Mesodermal cell (in vitro differentiated cells): ENCODE results near the gene SEMA4B.

Experiments used
- H3K27ac ChIP-seq: 2 replicates; pipeline ENCODE4 v1.7.0; 2013; ENCODE audit warnings: mild to moderate bottlenecking, low read depth, low read length, moderate library complexity; ENCODE audit not compliant: severe bottlenecking
- H3K36me3 ChIP-seq: 2 replicates; pipeline ENCODE4 v1.7.1; 2013; ENCODE audit warnings: mild to moderate bottlenecking, low read length, moderate library complexity; ENCODE audit not compliant: control insufficient read depth, insufficient read depth
- H3K4me1 ChIP-seq: one replicate; pipeline ENCODE4 v1.7.1; 2013; ENCODE audit warnings: mild to moderate bottlenecking, low read length; ENCODE audit not compliant: insufficient read depth, control insufficient read depth, poor library complexity, severe bottlenecking
- H3K4me3 ChIP-seq: 2 replicates; pipeline ENCODE4 v1.7.0; 2013; ENCODE audit warnings: low read length, control low read depth, mild to moderate bottlenecking; ENCODE audit not compliant: insufficient read depth, poor library complexity, severe bottlenecking; ENCODE audit errors: extremely low read depth
- H3K9me3 ChIP-seq: 2 replicates; pipeline ENCODE4 v1.7.1; 2013; ENCODE audit warnings: mild to moderate bottlenecking, low read length, moderate library complexity; ENCODE audit not compliant: control insufficient read depth
- WGBS, 2 experiments: methylation state at CpG; one replicate each; pipeline ENCODE4 v1.1.5; 2013; ENCODE audit warnings: missing lambda C conversion rate in 2 of 2; ENCODE audit not compliant: insufficient coverage in 2 of 2; 5-methylcytosine and 5-hydroxymethylcytosine counted together

The SEMA4B gene

GRCh38 chr15:90192961-90193786 is 8.0 kb upstream of the SEMA4B start:
- 94 to 95% methylated on average over 16 of the region's 16 CpGs for WGBS, 2 experiments
- no peaks in the 10 kb centered on the region for H3K36me3 ChIP-seq
- no peak overlapping the region for H3K4me3 ChIP-seq
- H3K9me3 ChIP-seq = no peaks in the 10 kb centered on the region
- no peaks in the 10 kb centered on the region for H3K4me1 ChIP-seq
- no peak overlapping the region for H3K27ac ChIP-seq

GRCh38 chr15:90194655-90195054 is 6.5 kb upstream of the SEMA4B start:
- H3K4me3 ChIP-seq = no peak overlapping the region
- H3K36me3 ChIP-seq = no peaks in the 10 kb centered on the region
- H3K4me1 ChIP-seq = no peaks in the 10 kb centered on the region
- H3K27ac ChIP-seq = no peak overlapping the region
- WGBS, 2 experiments = 83 to 100% methylated on average over 1 of the region's 2 CpGs
- H3K9me3 ChIP-seq = no peaks in the 10 kb centered on the region

- peak overlapping the region; percentile 86 for H3K4me3 ChIP-seq
- 10 to 17% methylated on average over 10 to 16 of the region's 24 CpGs for WGBS, 2 experiments
- H3K27ac ChIP-seq = peak overlapping the region; percentile 57
- no peaks in the 10 kb centered on the region for H3K9me3 ChIP-seq
- peaks cover 4% of the 10 kb centered on the region for H3K4me1 ChIP-seq
- peaks cover 9% of the 10 kb centered on the region for H3K36me3 ChIP-seq
Measured at GRCh38 chr15:90200534-90201129, 498 bp upstream of the SEMA4B start.

GRCh38 chr15:90201944-90202375 is 830 bp downstream of the SEMA4B start:
- WGBS, 2 experiments = 0% methylated on average over 16 to 22 of the region's 25 CpGs
- no peaks in the 10 kb centered on the region for H3K9me3 ChIP-seq
- peaks cover 13% of the 10 kb centered on the region for H3K36me3 ChIP-seq
- H3K4me1 ChIP-seq = peaks cover 4% of the 10 kb centered on the region
- no peak overlapping the region for H3K27ac ChIP-seq
- H3K4me3 ChIP-seq = peak overlapping the region; percentile 86

DNA sequence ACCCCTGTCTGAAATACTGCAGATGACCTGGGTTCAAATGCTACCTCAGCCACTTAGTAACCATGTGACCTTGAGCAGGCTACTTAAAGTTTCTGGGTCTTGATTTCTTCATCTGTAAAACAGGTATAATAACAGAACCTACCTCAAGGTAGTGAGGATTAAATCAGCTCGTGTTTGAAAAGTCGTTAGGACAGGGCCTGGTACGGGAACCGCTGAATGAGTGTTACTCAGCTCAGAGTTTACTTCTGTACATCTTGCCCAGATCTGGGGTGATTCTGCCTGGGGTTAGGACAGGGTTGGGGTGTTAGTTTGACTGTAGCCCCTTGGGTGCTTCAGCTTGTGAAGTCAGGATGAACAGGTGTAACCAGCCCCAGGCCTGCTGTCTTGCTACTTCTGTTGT is 1.8 kb downstream of the SEMA4B start:
- Histone ChIP-seq H3K4me3 (no peak overlapping the region), H3K27ac (no peak overlapping the region), H3K9me3 (no peaks in the 10 kb centered on the region), H3K36me3 (peaks cover 19% of the 10 kb centered on the region), H3K4me1 (peaks cover 4% of the 10 kb centered on the region)
- WGBS, 2 experiments = 93 to 96% methylated on average over 4 of the region's 4 CpGs

DNA sequence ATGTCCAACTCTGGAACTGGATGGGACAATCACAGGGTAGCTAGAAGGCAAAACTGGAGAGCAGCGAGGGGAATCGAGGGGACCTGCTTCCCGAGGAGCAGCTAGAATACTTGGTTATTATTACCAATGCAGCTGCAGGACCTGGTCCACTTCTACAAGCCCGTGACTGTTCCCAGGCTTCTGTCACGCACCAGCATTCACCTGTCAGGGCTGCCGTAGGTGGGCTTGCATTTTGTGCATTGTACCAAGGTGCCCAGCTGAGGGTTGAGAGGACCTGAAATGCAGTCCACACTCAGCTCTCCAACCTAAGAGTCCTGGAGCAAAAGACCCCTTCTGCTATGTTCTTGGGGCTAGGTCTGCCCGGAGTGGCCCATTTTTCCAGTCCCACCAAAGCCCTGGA is 2.3 kb downstream of the SEMA4B start:
- 91 to 98% methylated on average over 7 of the region's 7 CpGs for WGBS, 2 experiments
- H3K36me3 ChIP-seq = peaks cover 19% of the 10 kb centered on the region
- H3K4me3 ChIP-seq = no peak overlapping the region
- H3K27ac ChIP-seq = no peak overlapping the region
- H3K4me1 ChIP-seq = peaks cover 4% of the 10 kb centered on the region
- no peaks in the 10 kb centered on the region for H3K9me3 ChIP-seq

DNA sequence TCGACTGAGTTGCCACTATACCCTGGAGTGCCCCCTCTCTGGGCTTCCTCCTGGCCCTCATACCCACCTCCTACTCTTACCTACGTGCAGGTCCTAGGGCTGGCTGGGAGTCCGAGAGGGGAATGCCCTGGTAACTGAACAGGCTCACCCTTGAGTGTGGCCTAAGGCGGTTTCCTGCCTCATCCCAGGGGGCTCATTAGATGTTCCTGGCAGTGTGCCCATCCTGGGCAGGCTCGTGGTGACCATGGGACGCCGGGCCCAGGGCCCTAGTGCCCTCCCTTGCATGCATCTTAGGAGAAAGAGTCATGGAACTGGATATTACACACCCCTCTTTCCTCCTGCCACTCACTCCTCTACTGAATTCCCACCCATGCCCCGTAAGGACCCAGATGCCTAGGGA is 2.8 kb downstream of the SEMA4B start:
- Histone ChIP-seq H3K9me3 (no peaks in the 10 kb centered on the region), H3K4me1 (peaks cover 4% of the 10 kb centered on the region), H3K4me3 (no peak overlapping the region), H3K36me3 (peaks cover 19% of the 10 kb centered on the region), H3K27ac (no peak overlapping the region)
- WGBS, 2 experiments = 82 to 89% methylated on average over 5 to 6 of the region's 8 CpGs

- peaks cover 4% of the 10 kb centered on the region for H3K4me1 ChIP-seq
- 91 to 97% methylated on average over 10 of the region's 10 CpGs for WGBS, 2 experiments
- peaks cover 19% of the 10 kb centered on the region for H3K36me3 ChIP-seq
- H3K27ac ChIP-seq = no peak overlapping the region
- H3K9me3 ChIP-seq = no peaks in the 10 kb centered on the region
- no peak overlapping the region for H3K4me3 ChIP-seq
Measured at GRCh38 chr15:90205050-90205848, 4.1 kb downstream of the SEMA4B start.

DNA sequence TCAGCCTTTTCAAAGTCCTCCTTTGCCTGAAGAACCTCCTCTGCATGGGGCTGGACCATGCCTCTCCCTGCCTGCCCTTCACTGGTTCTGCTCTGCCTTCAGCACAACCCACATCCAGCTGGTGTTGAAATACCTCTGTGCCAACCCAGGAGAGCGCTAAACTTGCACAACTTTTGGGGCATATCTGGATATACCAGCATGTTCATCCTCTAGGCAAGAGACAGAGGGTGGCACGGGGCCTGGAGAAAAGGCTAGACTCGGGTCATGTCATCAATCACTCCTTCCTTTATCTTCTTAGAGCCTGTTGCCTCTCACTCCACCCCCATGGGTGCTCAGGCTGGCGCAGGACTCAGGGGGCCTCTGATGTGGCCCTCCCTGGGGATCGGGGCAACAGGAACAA is 4.8 kb downstream of the SEMA4B start:
- Histone ChIP-seq H3K4me3 (no peak overlapping the region), H3K4me1 (peaks cover 4% of the 10 kb centered on the region), H3K27ac (no peak overlapping the region), H3K36me3 (peaks cover 19% of the 10 kb centered on the region), H3K9me3 (no peaks in the 10 kb centered on the region)
- WGBS, 2 experiments = 88 to 98% methylated on average over 5 of the region's 5 CpGs

DNA sequence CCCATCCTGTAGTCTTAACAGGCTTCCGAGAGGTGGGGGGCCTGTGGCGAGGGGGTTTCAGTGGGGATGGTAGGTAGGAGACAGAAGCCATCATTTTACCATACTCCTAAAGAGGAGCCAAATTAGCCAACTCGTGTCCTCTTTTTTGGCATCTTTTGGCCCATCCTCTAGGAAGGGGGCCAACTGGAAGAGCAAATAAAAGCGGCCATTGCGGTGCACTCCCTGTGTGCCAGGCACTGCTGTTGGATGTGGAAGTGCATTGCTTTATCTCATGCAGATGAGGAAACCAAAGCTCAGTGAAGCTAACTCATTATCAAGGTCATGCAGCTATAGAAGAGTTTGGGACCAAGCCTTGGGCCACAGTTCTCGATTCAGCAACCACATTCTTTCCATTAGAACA is 6.1 kb downstream of the SEMA4B start:
- Histone ChIP-seq H3K4me3 (no peak overlapping the region), H3K36me3 (peaks cover 19% of the 10 kb centered on the region), H3K9me3 (no peaks in the 10 kb centered on the region), H3K27ac (no peak overlapping the region), H3K4me1 (peaks cover 15% of the 10 kb centered on the region)
- 92 to 100% methylated on average over 4 of the region's 6 CpGs for WGBS, 2 experiments
